Pulmonary artery endothelial cell (primary cell): ENCODE results near the gene FURIN. TPM values are rescaled to one million over a fixed set of nuclear protein-coding genes. Genes with fewer than 3 reads are reported as not detected.
A peak's percentile ranks its signal among the peaks of the same experiment; 100 is the strongest.
"Not testable (repeated sequence)": the region's sequence is repeated elsewhere in the genome, so short reads cannot be mapped to it uniquely, and the experiment has no call there.

Source experiments
- DNase-seq: peaks from one replicate; pipeline ENCODE4 v3.0.0-alpha.2; 2011; ENCODE audit warnings: low read depth, low spot score
- total RNA-seq: library from RNA; depleted of rRNA; stranded (reverse); fragments of >200 nt; gene quantifications from 2 replicates; pipeline ENCODE4 v1.2.3, GENCODE V29; 2014

FURIN gene
- total RNA-seq, 1 donor from 2014 or later: 73.1 TPM

- DNase-seq: no peak
These were observed 23.7 kb upstream of the FURIN start for GRCh38 chr15:90844696-90845095.

GRCh38 chr15:90845201-90845949 is 23.0 kb upstream of the FURIN start:
- DNase-seq: no peak

GRCh38 chr15:90849424-90849823 is 19.0 kb upstream of the FURIN start:
- DNase-seq: not testable (repeated sequence)

- DNase-seq: no peak
These were observed 17.3 kb upstream of the FURIN start for GRCh38 chr15:90851114-90851513.

- DNase-seq: no peak
These were observed 16.4 kb upstream of the FURIN start for GRCh38 chr15:90851940-90852339.

- DNase-seq: no peak
These were observed 13.2 kb upstream of the FURIN start for GRCh38 chr15:90855139-90855538.

- no peak for DNase-seq
These were observed 11.1 kb upstream of the FURIN start for GRCh38 chr15:90857337-90857736.

GRCh38 chr15:90857883-90858443 is 10.4 kb upstream of the FURIN start:
- DNase-seq: no peak

GRCh38 chr15:90859234-90860131 is 8.9 kb upstream of the FURIN start:
- no peak for DNase-seq

GRCh38 chr15:90860450-90860849 is 7.9 kb upstream of the FURIN start:
- no peak for DNase-seq

GRCh38 chr15:90860942-90861675 is 7.3 kb upstream of the FURIN start:
- no peak for DNase-seq

- no peak for DNase-seq
These were observed 5.9 kb upstream of the FURIN start for GRCh38 chr15:90862487-90862886.

GRCh38 chr15:90862964-90863778 is 5.2 kb upstream of the FURIN start:
- DNase-seq: no peak

- no peak for DNase-seq
These were observed 4.4 kb upstream of the FURIN start for GRCh38 chr15:90863987-90864386.

- no peak for DNase-seq
These were observed 3.9 kb upstream of the FURIN start for GRCh38 chr15:90864507-90864906.

- no peak for DNase-seq
These were observed 2.7 kb upstream of the FURIN start for GRCh38 chr15:90865702-90866101.

- DNase-seq: no peak
These were observed 2.1 kb upstream of the FURIN start for GRCh38 chr15:90866161-90866715.

GRCh38 chr15:90866800-90867199 is 1.6 kb upstream of the FURIN start:
- DNase-seq: no peak

GRCh38 chr15:90869140-90869541 is 753 bp downstream of the FURIN start:
- DNase-seq: no peak

GRCh38 chr15:90869601-90870353 is 1.4 kb downstream of the FURIN start:
- DNase-seq: peak; percentile 89
